PFSK-1 (cell line): ENCODE results near the gene DIAPH2.

Experiments used
- FOXP2 ChIP-seq: optimal IDR thresholded peaks from 2 replicates; pipeline ENCODE3; 2011; ENCODE audit warnings: borderline replicate concordance, control low read depth, inconsistent platforms; ENCODE audit not compliant: insufficient read depth; ENCODE audit errors: extremely low read length, extremely low read depth
- POLR2AphosphoS5 ChIP-seq: IDR thresholded peaks from 2 replicates; pipeline ENCODE4 v1.6.1; 2012; ENCODE audit warnings: low read depth, mild to moderate bottlenecking, control low read depth, low read length, moderate library complexity
- SIN3A ChIP-seq: IDR thresholded peaks from 2 replicates; pipeline ENCODE4 v1.6.1; 2012; ENCODE audit warnings: mild to moderate bottlenecking, low read length, moderate library complexity, borderline replicate concordance; ENCODE audit not compliant: insufficient read depth
- TAF1 ChIP-seq: IDR thresholded peaks from 2 replicates; pipeline ENCODE4 v1.6.1; 2012; ENCODE audit warnings: low read length, control low read depth, borderline replicate concordance; ENCODE audit not compliant: insufficient read depth
- TF ChIP-seq, protein P1 (sequence below), 2 experiments: IDR thresholded peaks; 2 replicates each; pipeline versions ENCODE4 v1.6.1 to v1.8.0; 2011 to 2012; ENCODE audit warnings: low read depth in 2 of 2, low read length in 2 of 2, control low read depth in 1 of 2, inconsistent platforms in 1 of 2, mild to moderate bottlenecking in 1 of 2, moderate library complexity in 1 of 2; ENCODE audit not compliant: insufficient read depth in 1 of 2

DIAPH2 gene

DNA sequence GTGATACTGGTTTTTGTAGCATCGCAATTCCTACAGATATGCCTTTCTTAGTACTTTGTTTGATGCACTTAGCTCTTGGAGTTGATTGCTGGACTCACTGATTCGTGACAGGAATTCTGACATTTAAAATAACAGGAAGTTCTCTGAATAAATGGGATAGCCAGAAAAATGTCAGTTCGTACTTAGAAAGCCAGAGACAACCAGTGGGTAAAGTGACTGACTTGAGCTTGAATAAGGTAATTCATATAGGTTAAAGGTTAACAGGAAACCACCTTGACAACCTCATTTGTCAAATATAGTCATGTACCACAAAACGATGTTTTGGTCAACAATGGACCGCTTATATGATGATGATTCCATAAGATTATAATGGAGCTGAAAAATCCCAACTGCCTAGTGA is 380.4 kb downstream of the DIAPH2 start:
- TF ChIP-seq POLR2AphosphoS5 (no peak), TAF1 (no peak)

DNA sequence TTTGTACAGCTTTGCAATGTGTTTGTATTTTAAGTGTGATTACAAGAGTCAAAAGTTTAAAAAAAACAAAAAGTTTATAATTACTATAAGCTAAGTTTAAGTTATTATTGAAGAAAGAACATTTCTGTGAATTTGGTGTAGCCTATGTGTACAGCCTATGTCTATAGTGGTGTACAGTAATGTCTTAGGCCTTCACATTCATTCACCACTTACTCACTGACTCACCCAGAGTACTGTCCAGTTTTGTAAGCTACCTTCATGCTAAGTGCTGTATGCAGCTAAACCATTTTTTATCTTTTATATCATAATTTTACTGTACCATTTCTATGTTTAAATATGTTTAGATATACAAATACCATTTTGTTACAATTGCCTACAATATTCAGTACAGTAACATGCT is 381.3 kb downstream of the DIAPH2 start:
- no peak for TF ChIP-seq POLR2AphosphoS5

- TF ChIP-seq POLR2AphosphoS5 = no peak
These were observed 381.7 kb downstream of the DIAPH2 start for GRCh38 chrX:97066381-97066780.

DNA sequence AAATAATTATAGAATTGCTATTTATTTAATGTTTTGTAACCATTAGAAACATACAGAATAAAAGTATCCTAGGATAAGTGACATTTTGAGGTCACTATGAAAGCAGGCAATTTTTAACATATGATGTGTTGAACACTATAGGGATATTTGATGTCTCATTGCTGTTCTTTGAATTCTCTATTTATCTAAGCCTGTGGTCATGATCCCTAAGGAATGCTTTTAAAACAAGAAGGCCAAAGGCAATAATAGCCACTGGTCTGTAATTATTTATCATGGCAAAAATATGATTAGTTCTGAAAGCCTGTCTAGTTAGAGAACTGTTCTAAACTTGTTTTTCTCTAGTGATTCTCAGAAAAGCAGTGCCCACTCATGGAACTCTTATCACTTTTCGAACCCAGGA is 385.7 kb downstream of the DIAPH2 start:
- TF ChIP-seq POLR2AphosphoS5 (no peak), SIN3A (no peak), FOXP2 (no peak), TAF1 (no peak)
- TF ChIP-seq, protein P1, sequence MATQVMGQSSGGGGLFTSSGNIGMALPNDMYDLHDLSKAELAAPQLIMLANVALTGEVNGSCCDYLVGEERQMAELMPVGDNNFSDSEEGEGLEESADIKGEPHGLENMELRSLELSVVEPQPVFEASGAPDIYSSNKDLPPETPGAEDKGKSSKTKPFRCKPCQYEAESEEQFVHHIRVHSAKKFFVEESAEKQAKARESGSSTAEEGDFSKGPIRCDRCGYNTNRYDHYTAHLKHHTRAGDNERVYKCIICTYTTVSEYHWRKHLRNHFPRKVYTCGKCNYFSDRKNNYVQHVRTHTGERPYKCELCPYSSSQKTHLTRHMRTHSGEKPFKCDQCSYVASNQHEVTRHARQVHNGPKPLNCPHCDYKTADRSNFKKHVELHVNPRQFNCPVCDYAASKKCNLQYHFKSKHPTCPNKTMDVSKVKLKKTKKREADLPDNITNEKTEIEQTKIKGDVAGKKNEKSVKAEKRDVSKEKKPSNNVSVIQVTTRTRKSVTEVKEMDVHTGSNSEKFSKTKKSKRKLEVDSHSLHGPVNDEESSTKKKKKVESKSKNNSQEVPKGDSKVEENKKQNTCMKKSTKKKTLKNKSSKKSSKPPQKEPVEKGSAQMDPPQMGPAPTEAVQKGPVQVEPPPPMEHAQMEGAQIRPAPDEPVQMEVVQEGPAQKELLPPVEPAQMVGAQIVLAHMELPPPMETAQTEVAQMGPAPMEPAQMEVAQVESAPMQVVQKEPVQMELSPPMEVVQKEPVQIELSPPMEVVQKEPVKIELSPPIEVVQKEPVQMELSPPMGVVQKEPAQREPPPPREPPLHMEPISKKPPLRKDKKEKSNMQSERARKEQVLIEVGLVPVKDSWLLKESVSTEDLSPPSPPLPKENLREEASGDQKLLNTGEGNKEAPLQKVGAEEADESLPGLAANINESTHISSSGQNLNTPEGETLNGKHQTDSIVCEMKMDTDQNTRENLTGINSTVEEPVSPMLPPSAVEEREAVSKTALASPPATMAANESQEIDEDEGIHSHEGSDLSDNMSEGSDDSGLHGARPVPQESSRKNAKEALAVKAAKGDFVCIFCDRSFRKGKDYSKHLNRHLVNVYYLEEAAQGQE (IDR thresholded peaks at IDR 0.05; ENCODE audit: insufficient read depth in 1 of 2, low read depth in 2 of 2, low read length in 2 of 2) = no peak

DNA sequence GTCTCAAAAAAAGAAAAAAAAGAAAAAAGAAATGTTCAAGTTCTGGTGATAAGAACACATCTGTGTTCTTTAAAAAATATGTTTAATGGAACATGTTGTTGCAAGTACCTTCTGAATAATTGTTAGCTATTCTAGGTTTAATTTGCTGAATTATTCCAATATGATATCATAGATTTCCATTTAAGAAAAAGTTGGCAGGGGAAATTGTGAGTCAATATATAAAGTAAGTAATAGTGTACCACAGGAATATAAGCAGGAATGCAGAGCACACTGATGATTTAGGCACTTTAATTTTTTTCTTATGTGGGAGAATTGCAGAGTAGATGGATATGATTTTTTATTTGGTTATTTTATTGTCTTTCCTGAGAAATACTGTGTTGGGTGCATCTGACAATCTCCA is 389.8 kb downstream of the DIAPH2 start:
- no peak for TF ChIP-seq TAF1
- no peak for TF ChIP-seq SIN3A
- TF ChIP-seq, protein P1 (IDR thresholded peaks at IDR 0.05; ENCODE audit: insufficient read depth in 1 of 2, low read depth in 2 of 2, low read length in 2 of 2) = no peak
- TF ChIP-seq POLR2AphosphoS5 = no peak
- no peak for TF ChIP-seq FOXP2

DNA sequence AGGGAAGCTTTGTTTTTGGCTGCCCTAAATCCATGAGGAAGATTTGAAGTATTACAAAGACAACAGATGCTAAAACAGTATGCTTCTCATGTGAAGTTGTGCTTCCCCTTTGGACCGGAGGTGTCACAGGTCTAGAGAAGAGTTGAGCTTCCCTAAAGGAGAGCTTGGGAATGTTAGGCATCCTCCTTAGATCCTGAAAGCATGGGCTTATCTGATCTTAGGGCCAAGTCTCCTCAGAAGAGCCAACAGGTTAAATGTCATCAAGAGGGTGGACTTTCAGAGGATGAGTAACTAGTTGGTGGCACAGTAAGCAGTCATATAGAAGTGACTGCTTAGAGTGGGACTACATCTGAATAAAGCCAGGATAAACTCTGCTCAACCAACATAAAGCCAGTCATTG is 404.5 kb downstream of the DIAPH2 start:
- TF ChIP-seq TAF1 (no peak), POLR2AphosphoS5 (no peak), SIN3A (no peak), FOXP2 (no peak)
- TF ChIP-seq, protein P1 (IDR thresholded peaks at IDR 0.05; ENCODE audit: insufficient read depth in 1 of 2, low read depth in 2 of 2, low read length in 2 of 2) = no peak

DNA sequence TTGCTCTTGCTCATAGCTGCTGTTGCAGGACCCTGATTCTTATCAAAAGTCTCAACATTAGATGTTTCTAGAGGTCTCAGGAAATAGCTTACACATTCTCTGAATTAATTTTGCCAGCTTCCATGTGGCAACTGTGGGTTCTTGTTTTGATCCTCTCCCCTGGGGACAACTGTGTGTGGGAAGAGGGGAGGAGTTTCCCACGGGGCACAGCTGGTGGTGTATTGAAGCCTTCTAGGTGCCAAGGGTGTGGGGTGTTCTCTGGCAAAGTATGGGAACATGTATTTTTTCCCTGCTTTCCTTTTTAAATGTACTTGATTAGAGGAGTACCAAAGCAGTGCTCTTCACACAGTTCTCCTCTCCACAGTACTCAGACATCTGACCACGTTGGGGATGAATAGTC is 411.7 kb downstream of the DIAPH2 start:
- TF ChIP-seq SIN3A (no peak), FOXP2 (no peak)
- TF ChIP-seq, protein P1 (IDR thresholded peaks at IDR 0.05; ENCODE audit: insufficient read depth in 1 of 2, low read depth in 2 of 2, low read length in 2 of 2) = no peak
